HG03097 (cell line): ENCODE measurements around the gene ZNF503.

ENCODE experiments used
- ATAC-seq: cut with Tn5 transposase; IDR thresholded peaks from one replicate; pipeline ENCODE4 v1.9.1; 2021; ENCODE audit not compliant: unreplicated experiment, low FRiP score

ZNF503 gene, protein sequence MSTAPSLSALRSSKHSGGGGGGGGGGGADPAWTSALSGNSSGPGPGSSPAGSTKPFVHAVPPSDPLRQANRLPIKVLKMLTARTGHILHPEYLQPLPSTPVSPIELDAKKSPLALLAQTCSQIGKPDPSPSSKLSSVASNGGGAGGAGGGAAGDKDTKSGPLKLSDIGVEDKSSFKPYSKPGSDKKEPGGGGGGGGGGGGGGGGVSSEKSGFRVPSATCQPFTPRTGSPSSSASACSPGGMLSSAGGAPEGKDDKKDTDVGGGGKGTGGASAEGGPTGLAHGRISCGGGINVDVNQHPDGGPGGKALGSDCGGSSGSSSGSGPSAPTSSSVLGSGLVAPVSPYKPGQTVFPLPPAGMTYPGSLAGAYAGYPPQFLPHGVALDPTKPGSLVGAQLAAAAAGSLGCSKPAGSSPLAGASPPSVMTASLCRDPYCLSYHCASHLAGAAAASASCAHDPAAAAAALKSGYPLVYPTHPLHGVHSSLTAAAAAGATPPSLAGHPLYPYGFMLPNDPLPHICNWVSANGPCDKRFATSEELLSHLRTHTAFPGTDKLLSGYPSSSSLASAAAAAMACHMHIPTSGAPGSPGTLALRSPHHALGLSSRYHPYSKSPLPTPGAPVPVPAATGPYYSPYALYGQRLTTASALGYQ

DNA sequence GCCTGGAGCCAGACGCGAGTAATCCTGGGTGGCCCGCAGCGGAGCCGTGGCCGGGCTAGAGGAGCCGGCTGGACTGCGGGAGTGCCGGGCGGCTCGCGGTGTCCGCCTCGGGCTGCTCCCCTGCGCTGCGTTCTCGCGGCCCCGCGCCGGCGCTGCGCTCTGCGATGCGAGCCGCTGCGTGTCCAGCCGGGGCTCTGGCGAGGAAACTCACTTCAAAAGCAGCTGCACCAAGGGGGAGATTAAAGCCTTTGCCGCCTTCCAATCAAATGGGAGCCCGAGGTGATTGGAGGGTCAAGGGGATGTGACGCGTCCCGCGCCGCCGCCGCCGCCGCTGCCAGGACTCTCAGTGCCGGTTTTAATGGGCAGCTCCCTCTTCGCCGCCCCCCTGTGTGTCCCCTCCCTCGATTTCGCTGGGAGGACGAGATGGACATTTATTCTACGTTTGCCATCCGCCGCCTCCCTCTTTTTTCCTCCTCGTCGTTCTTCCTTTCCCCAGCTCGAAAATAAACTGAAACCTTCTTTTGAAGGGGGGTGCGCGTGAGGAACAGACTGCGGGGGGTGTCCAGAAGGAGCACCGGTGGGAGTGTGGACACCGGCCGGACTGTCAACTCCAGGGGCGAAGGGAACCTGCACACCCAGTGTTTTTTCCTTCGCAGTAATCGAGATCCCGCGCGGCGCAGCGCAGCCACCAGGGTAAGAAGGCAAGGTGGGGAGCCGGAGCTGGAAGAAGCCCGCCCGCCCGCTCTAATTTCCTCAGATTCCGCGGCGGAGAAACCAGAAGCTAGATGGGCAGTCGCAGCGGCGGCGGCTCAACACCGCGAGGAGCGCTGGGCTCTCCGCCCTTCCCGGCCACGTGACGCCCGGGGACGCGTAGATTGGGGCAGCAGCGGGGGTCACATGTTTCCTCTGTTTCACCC is at the start of gene ZNF503:
Gene ZNF503, minus strand, starts transcription at position 196 of the 917 bp plus-strand sequence. CDS start 345 bp downstream, outside the sequence.
- peak; percentile 63 for ATAC-seq

- no peak for ATAC-seq
These were observed 49.4 kb upstream of the ZNF503 start for GRCh38 chr10:75450644-75451640.

- ATAC-seq: no peak
These were observed 48.5 kb upstream of the ZNF503 start for GRCh38 chr10:75450075-75450445.

DNA sequence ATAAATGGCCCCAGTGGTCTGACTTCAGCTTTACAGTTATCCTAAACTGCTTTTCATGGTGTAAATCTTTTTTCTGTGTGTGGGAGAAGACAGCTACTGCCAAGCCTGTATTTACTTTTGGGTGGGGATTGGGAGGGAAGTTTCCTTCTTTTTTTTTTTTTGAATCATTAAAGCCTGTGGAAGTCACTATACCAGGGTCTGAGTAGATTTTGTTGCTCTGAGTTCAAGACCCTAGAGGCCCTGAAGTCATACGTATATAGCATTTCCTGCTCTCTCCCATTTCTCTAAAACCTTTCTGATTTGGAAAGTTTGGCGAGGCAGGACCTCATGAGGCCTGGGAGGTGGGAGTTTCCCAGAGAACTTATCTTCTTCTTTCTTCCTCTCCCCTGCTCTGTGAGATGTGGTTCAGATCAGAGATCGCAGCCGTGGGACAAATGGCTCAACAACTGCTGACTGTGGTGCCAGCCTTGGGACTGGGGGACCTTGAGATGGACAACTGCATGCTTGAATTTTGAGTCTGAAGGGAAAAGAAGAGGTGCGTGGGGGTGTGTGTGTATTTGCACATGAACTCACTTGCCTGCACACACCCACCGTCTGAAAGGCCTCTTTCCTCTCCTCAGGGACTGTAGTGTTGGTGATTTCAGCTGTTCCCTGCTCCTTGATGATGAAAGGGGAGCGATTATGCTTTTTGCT is 48.0 kb upstream of the ZNF503 start:
- no peak for ATAC-seq

DNA sequence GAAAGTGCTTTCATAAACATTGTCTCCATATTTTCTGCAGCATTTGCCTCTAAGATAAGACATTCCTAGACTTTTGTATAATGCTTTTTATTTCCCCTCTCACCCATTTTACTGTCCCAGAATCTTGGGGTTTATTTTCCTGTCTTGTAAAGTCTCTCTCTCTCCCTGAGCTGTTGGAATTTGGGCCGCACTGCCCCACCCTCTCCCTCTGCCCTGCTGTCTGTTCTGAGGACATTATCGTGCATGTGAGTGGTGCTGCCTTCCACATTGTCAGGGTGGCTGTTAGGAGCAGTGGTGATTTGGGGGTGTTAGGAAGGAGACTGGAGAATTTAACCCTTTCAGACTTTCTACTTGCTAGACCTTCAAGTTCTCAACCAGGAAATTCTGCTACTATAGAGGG is 46.6 kb upstream of the ZNF503 start:
- no peak for ATAC-seq

DNA sequence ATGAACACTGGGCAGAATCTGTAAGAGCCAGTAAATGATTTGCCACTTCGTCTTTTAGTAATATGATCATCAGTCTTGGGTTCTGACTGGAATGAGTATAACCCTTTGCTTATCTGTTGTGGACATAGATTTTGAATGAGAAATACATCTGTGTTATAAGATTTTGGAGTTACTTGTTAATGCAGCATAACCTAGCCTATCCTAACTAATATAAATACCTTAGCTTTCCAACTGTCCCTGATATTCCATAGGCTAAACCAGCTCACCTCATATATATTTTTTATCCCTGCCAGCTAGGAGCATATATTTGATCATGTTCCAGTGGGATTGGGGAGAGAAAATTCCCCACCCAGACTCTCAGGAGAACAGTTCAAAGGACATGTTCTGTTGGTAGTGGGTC is 44.9 kb upstream of the ZNF503 start:
- no peak for ATAC-seq

- ATAC-seq: no peak
These were observed 43.3 kb upstream of the ZNF503 start for GRCh38 chr10:75444781-75445386.

DNA sequence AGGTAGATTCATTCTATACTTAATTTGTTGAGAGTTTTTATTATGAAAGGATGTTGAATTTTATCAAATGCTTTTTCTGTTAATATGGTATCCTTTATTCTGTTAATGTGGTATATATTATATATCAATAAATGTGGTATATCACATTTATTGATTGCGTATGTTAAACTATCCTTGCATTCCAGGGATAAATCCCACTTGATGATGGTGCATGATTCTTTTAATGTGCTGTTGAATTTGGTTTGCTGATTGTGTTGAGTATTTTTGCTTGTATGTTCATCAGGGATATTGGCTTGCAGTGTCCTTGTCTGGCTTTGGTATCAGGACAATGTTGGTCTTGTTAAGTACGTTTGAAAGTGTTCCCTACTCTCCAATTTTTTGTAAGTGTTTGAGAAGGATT is 41.8 kb upstream of the ZNF503 start:
- ATAC-seq: no peak

- no peak for ATAC-seq
These were observed 40.1 kb upstream of the ZNF503 start for GRCh38 chr10:75441682-75442081.

DNA sequence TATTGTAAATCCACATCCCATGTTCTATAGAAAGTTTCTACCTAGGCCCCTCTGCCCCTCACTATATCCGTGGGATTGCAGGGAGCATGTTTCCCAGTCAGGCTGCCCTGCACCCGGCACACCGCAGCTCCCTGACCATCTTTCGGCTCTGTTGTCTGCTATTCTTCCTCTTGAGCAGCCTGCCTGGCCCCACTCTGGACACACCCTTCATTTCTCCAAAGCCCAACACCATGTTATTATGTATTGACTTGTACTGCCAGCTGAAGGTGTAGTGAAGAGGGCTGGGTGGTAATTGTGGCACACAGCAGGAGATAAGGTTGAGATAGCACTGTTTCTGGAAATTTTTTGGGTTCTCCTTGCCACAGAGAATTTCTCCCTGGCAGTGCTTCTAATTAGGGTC is 39.6 kb upstream of the ZNF503 start:
- ATAC-seq: no peak

DNA sequence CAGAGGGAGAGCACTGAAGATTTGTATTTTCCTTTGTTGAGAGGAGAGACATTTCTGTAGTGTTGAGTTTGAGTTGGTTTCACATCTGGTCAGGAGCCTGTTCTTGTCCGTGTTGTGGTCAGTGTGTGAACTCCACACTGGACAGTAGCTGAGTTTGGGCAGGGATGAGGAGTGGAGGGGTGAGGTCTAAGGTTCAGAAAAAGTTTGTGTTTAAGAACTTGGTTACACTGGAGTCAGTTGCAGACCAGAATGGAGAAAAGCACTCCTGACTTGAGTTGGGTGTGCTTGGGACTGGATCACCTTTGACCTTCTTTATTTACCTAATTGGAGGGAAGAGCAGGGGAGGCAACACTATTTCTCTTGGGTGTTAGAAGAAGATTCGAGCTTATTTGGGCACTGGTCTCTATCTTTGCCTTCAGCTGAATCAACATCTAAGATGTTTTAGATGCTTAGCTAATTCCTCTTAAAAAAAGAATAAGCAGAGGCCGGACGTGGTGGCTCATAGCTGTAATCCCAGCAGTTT is 38.8 kb upstream of the ZNF503 start:
- ATAC-seq: no peak

DNA sequence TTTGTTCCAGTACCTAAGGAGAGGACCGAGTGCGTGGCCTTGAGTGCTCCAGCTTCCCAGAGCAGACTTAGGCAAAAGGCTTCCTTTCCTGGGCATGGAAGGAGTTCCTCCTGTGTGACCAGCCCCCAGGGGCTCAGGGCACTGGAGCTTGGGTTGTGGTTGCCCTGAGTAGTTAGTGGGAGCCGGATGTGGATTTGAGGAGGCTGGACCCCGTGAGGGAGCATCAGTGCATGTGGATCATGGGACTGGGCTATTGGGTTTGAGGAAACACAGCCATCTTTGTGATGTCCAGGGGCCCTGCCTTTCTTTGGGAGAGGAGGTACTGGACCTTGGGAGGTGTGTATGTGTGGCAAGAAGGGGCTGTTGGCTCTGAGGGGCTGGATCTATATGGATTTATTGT is 38.2 kb upstream of the ZNF503 start:
- ATAC-seq: no peak

GRCh38 chr10:75438275-75438674 is 36.7 kb upstream of the ZNF503 start:
- no peak for ATAC-seq

- ATAC-seq: no peak
These were observed 36.1 kb upstream of the ZNF503 start for GRCh38 chr10:75437693-75438092.

DNA sequence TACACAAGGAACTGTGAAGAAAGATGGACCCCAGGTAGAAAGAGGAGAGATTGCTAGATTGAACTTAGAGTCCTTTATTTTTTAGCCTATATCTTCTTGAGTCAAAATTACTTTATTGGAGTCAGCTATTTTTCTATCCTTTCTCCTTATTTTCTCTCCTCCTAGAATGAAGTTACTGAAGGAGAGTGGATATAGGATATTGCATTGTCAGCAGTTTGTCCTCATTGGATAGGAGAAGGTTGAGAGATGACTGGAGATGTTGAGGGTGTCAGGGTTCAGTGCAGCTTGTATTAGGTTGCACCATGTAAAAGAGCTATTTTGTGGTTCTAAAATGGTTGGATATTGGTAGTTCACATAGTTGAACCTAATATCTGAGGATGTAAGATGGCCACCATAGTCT is 35.3 kb upstream of the ZNF503 start:
- ATAC-seq: no peak

GRCh38 chr10:75435291-75435690 is 33.7 kb upstream of the ZNF503 start:
- no peak for ATAC-seq

GRCh38 chr10:75434291-75434690 is 32.7 kb upstream of the ZNF503 start:
- ATAC-seq: no peak

GRCh38 chr10:75433216-75433615 is 31.7 kb upstream of the ZNF503 start:
- ATAC-seq: no peak

- ATAC-seq: no peak
These were observed 31.2 kb upstream of the ZNF503 start for GRCh38 chr10:75432763-75433162.
